ENCODE results near the gene DNAJB13.

GRCh38 chr11:73972620-73973449 is 22.0 kb downstream of the DNAJB13 start:
- TF ChIP-seq THAP8 (CRISPR knock-in tag; IDR thresholded peaks at IDR 0.05; ENCODE audit: borderline replicate concordance) (no peak), ZNF232 (CRISPR knock-in tag; IDR thresholded peaks at IDR 0.05; ENCODE audit: borderline replicate concordance) (no peak), CTCF (CRISPR knock-in tag; IDR thresholded peaks at IDR 0.05) (no peak), NR2C2 (CRISPR knock-in tag; IDR thresholded peaks at IDR 0.05; ENCODE audit: borderline replicate concordance) (no peak), SOX5 (CRISPR knock-in tag; IDR thresholded peaks at IDR 0.05; ENCODE audit: borderline replicate concordance) (no peak), SETDB1 (CRISPR knock-in tag; IDR thresholded peaks at IDR 0.05; ENCODE audit: borderline replicate concordance) (no peak)

All from HepG2 (cell line).